HepG2 (cell line): ENCODE measurements around the gene FAM228B. TPM values are rescaled to one million over a fixed set of nuclear protein-coding genes. Genes with fewer than 3 reads are reported as not detected.
A peak's percentile ranks its signal among the peaks of the same experiment; 100 is the strongest.

Source experiments
- CC2D1A ChIP-seq: sonication (generic); formaldehyde crosslinking; IDR thresholded peaks from 2 replicates; pipeline ENCODE4 v1.8.1; 2023; ENCODE audit warnings: mild to moderate bottlenecking, missing genetic modification reagents
- CEBPG ChIP-seq: IDR thresholded peaks from 2 replicates; pipeline ENCODE4 v1.6.1; 2016
- EZH2 ChIP-seq: conservative IDR thresholded peaks from 2 replicates; pipeline ENCODE4 v1.6.1; 2012; ENCODE audit warnings: mild to moderate bottlenecking, low read depth, low read length, moderate library complexity
- GATAD1 ChIP-seq: IDR thresholded peaks from 2 replicates; pipeline ENCODE4 v1.6.1; 2016; ENCODE audit warnings: missing genetic modification reagents, missing compliant biosample characterization
- KAT2B ChIP-seq: fragments of 150-350 bp; IDR thresholded peaks from 2 replicates; pipeline ENCODE4 v1.6.1; 2014; ENCODE audit warnings: low read depth, low read length, borderline replicate concordance
- NCOR1 ChIP-seq: fragments of 200-600 bp; sonication (generic); IDR thresholded peaks from 2 replicates; pipeline ENCODE4 v1.7.0; 2017; ENCODE audit warnings: antibody characterized with exemption, low read length, borderline replicate concordance
- POGK ChIP-seq: sonication (generic); formaldehyde crosslinking; conservative IDR thresholded peaks from 2 replicates; pipeline ENCODE4 v1.8.0; 2022; ENCODE audit warnings: mild to moderate bottlenecking, moderate library complexity, missing genetic modification reagents
- PTBP1 ChIP-seq: fragments of 200-400 bp; formaldehyde crosslinking; IDR thresholded peaks from 2 replicates; pipeline ENCODE4 v1.6.1; 2018; ENCODE audit warnings: low read length, low read depth; ENCODE audit not compliant: poor library complexity, severe bottlenecking
- SOX13 ChIP-seq, 3 experiments: fragments of 450-650 bp in 1 of 3; sonication (generic) in 1 of 3; formaldehyde crosslinking in 1 of 3; IDR thresholded peaks in 2 of 3; conservative IDR thresholded peaks in 1 of 3; 2 replicates each; pipeline versions ENCODE4 v1.5.0 to v1.6.1; 2016 to 2020; ENCODE audit warnings: antibody characterized with exemption in 1 of 3, mild to moderate bottlenecking in 1 of 3, missing compliant biosample characterization in 1 of 3, missing genetic modification reagents in 1 of 3, moderate library complexity in 1 of 3
- SP5 ChIP-seq: IDR thresholded peaks from 2 replicates; pipeline ENCODE4 v1.6.1; 2016; ENCODE audit warnings: low read depth, borderline replicate concordance
- TERF1 ChIP-seq: sonication (generic); formaldehyde crosslinking; IDR thresholded peaks from 2 replicates; pipeline ENCODE4 v1.8.0; 2022; ENCODE audit warnings: mild to moderate bottlenecking, missing genetic modification reagents, moderate library complexity
- THAP11 ChIP-seq: IDR thresholded peaks from 2 replicates; pipeline ENCODE4 v1.6.1; 2016; ENCODE audit warnings: missing biosample characterization, missing genetic modification reagents
- ZNF12 ChIP-seq: sonication (generic); formaldehyde crosslinking; IDR thresholded peaks from 2 replicates; pipeline ENCODE4 v1.5.0; 2020; ENCODE audit warnings: missing genetic modification reagents
- ZNF776 ChIP-seq: sonication (generic); formaldehyde crosslinking; IDR thresholded peaks from 2 replicates; pipeline ENCODE4 v1.4.0; 2020; ENCODE audit warnings: mild to moderate bottlenecking, missing genetic modification reagents
- polyA plus RNA-seq, 8 experiments: library from polyadenylated mRNA; depleted of rRNA in 3 of 8; stranded (reverse) in 7 of 8; unstranded in 1 of 8; fragments of >200 nt; fragmentation: Illumina TruSeq in 4 of 8; extraction: Trizol in 4 of 8; gene quantifications; 2 replicates each; pipeline versions ENCODE4 v1.2.1 to v1.2.3, GENCODE V29; 2011 to 2016; ENCODE audit warnings: low read depth in 4 of 8, missing spikeins in 1 of 8, mixed read lengths in 1 of 8; ENCODE audit not compliant: insufficient read depth in 1 of 8
- total RNA-seq, 5 experiments: library from RNA; depleted of rRNA; stranded (reverse); fragments of >200 nt; fragmentation: Illumina TruSeq; extraction: Trizol; gene quantifications; 2 replicates each; pipeline ENCODE4 v1.2.3, GENCODE V29; 2016; ENCODE audit warnings: low read depth in 1 of 5
- TF ChIP-seq, protein P1 (sequence below): IDR thresholded peaks from 2 replicates; pipeline ENCODE4 v1.6.1; 2016; ENCODE audit warnings: mild to moderate bottlenecking
- TF ChIP-seq, protein P2 (sequence below): sonication (generic); formaldehyde crosslinking; IDR thresholded peaks from 2 replicates; pipeline ENCODE4 v1.5.0; 2020; ENCODE audit warnings: mild to moderate bottlenecking, missing genetic modification reagents, borderline replicate concordance
- TF ChIP-seq, protein P3 (sequence below): sonication (generic); formaldehyde crosslinking; IDR thresholded peaks from 2 replicates; pipeline ENCODE4 v1.4.0; 2020; ENCODE audit warnings: missing genetic modification reagents
- TF ChIP-seq, protein P4 (sequence below): sonication (generic); formaldehyde crosslinking; IDR thresholded peaks from 2 replicates; pipeline ENCODE4 v1.8.0; 2022; ENCODE audit warnings: missing genetic modification reagents, mild to moderate bottlenecking, borderline replicate concordance

Gene FAM228B
- total and polyA plus RNA-seq, 2 of the 13 experiments (the other 11 are each of a cell fraction or from before 2014, with no cell fraction given) = 0.79 to 1.1 TPM

GRCh38 chr2:24182507-24182906, 59.2 kb downstream of the FAM228B start (continued):
- TF ChIP-seq EZH2 (no peak), ZNF12 (CRISPR knock-in tag) (no peak), POGK (CRISPR knock-in tag) (peak; percentile 61; the same call in 1 of the 2 replicates), KAT2B (no peak), ZNF776 (CRISPR knock-in tag) (no peak), SP5 (no peak), SOX13 (IDR thresholded peaks at IDR 0.05) (no peak), SOX13 (CRISPR knock-in tag; conservative IDR thresholded peaks at IDR 0.05 in 1 of 2, IDR thresholded peaks at IDR 0.05 in 1 of 2) (peak in 1 of 2 experiments; percentile 54; a peak in 2 of 4 replicates), THAP11 (CRISPR knock-in tag) (peak; percentile 42; the same call in 1 of the 2 replicates), CC2D1A (no peak), GATAD1 (no peak; the same call in 1 of the 2 replicates), NCOR1 (no peak), CEBPG (CRISPR knock-in tag) (peak; percentile 90), TERF1 (CRISPR knock-in tag) (no peak), PTBP1 (no peak)
- TF ChIP-seq, protein P1, sequence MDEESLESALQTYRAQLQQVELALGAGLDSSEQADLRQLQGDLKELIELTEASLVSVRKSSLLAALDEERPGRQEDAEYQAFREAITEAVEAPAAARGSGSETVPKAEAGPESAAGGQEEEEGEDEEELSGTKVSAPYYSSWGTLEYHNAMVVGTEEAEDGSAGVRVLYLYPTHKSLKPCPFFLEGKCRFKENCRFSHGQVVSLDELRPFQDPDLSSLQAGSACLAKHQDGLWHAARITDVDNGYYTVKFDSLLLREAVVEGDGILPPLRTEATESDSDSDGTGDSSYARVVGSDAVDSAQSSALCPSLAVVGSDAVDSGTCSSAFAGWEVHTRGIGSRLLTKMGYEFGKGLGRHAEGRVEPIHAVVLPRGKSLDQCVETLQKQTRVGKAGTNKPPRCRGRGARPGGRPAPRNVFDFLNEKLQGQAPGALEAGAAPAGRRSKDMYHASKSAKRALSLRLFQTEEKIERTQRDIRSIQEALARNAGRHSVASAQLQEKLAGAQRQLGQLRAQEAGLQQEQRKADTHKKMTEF (CRISPR knock-in tag) = no peak
- TF ChIP-seq, protein P2, sequence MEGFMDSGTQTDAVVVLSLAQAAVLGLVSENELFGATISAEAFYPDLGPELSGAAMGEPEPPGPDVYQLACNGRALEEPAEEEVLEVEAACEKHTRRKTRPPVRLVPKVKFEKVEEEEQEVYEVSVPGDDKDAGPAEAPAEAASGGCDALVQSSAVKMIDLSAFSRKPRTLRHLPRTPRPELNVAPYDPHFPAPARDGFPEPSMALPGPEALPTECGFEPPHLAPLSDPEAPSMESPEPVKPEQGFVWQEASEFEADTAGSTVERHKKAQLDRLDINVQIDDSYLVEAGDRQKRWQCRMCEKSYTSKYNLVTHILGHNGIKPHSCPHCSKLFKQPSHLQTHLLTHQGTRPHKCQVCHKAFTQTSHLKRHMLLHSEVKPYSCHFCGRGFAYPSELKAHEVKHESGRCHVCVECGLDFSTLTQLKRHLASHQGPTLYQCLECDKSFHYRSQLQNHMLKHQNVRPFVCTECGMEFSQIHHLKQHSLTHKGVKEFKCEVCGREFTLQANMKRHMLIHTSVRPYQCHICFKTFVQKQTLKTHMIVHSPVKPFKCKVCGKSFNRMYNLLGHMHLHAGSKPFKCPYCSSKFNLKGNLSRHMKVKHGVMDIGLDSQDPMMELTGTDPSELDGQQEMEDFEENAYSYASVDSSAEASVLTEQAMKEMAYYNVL = no peak
- TF ChIP-seq, protein P3, sequence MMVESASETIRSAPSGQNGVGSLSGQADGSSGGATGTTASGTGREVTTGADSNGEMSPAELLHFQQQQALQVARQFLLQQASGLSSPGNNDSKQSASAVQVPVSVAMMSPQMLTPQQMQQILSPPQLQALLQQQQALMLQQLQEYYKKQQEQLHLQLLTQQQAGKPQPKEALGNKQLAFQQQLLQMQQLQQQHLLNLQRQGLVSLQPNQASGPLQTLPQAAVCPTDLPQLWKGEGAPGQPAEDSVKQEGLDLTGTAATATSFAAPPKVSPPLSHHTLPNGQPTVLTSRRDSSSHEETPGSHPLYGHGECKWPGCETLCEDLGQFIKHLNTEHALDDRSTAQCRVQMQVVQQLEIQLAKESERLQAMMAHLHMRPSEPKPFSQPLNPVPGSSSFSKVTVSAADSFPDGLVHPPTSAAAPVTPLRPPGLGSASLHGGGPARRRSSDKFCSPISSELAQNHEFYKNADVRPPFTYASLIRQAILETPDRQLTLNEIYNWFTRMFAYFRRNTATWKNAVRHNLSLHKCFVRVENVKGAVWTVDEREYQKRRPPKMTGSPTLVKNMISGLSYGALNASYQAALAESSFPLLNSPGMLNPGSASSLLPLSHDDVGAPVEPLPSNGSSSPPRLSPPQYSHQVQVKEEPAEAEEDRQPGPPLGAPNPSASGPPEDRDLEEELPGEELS (CRISPR knock-in tag) = 0 out of 2 replicates have a peak, but pooled peaks have one; percentile 1
- TF ChIP-seq, protein P4, sequence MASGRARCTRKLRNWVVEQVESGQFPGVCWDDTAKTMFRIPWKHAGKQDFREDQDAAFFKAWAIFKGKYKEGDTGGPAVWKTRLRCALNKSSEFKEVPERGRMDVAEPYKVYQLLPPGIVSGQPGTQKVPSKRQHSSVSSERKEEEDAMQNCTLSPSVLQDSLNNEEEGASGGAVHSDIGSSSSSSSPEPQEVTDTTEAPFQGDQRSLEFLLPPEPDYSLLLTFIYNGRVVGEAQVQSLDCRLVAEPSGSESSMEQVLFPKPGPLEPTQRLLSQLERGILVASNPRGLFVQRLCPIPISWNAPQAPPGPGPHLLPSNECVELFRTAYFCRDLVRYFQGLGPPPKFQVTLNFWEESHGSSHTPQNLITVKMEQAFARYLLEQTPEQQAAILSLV (CRISPR knock-in tag) = no peak
